Panc1 (cell line): ENCODE measurements around the gene MAPT. TPM values are rescaled to one million over a fixed set of nuclear protein-coding genes. Genes with fewer than 3 reads are reported as not detected.

Experiments
- ATAC-seq: fragments of 200-7000 bp; cut with Tn5 transposase; 2 replicates; pipeline ENCODE4 v1.9.1; 2020; ENCODE audit warnings: mild to moderate bottlenecking, moderate library complexity
- BruUV-seq: library from RNA; stranded (reverse); fragments of 400-500 nt; replicated peaks from 2 replicates; lab custom pipeline; 2021; lab: Mats Ljungman, UMichigan
- CTCF ChIA-PET: fragments of 300-600 bp; sonication (Branson Sonifier 250); formaldehyde crosslinking; loops from one replicate; lab custom pipeline; 2022; ENCODE audit warnings: antibody characterized with exemption; lab: Charles Lee
- POLR2A ChIA-PET: fragments of 300-600 bp; sonication (Branson Sonifier 250); formaldehyde crosslinking; loops from one replicate; lab custom pipeline; 2022; ENCODE audit warnings: antibody characterized with exemption; lab: Charles Lee
- DNase-seq: peaks from one replicate; pipeline ENCODE4 v3.0.0-alpha.2; 2010; ENCODE audit warnings: low read depth, low spot score
- H3K27ac ChIP-seq: 2 replicates; pipeline ENCODE4 v1.5.1; 2011; ENCODE audit warnings: mild to moderate bottlenecking, low read length, inconsistent platforms
- H3K27me3 ChIP-seq: fragments of 200-500 bp; sonication (Bioruptor generic); 2 replicates; pipeline ENCODE4 v1.6.0; 2014; ENCODE audit warnings: low read length, inconsistent platforms; ENCODE audit not compliant: control insufficient read depth, insufficient read depth
- H3K36me3 ChIP-seq: fragments of 200-500 bp; sonication (Bioruptor generic); 2 replicates; pipeline ENCODE4 v1.5.1; 2014; ENCODE audit warnings: inconsistent platforms, mild to moderate bottlenecking, low read length, moderate library complexity; ENCODE audit not compliant: control insufficient read depth, insufficient read depth
- H3K4me1 ChIP-seq: 2 replicates; pipeline ENCODE4 v1.5.1; 2011; ENCODE audit warnings: inconsistent platforms, mild to moderate bottlenecking, low read length, moderate library complexity; ENCODE audit not compliant: control insufficient read depth, insufficient read depth
- H3K4me3 ChIP-seq, 2 experiments: 2 replicates each; pipeline ENCODE4 v1.5.1; 2011 to 2012; ENCODE audit warnings: low read depth in 2 of 2, low read length in 2 of 2, mild to moderate bottlenecking in 2 of 2, inconsistent platforms in 1 of 2, moderate library complexity in 1 of 2
- H3K9me3 ChIP-seq: fragments of 200-500 bp; sonication (Bioruptor generic); 2 replicates; pipeline ENCODE4 v1.5.1; 2014; ENCODE audit warnings: low read depth, mild to moderate bottlenecking, inconsistent platforms, low read length, moderate library complexity; ENCODE audit not compliant: control insufficient read depth, insufficient read depth
- POLR2AphosphoS5 ChIP-seq: IDR thresholded peaks from 2 replicates; pipeline ENCODE4 v1.6.1; 2012; ENCODE audit warnings: mild to moderate bottlenecking, low read depth, low read length, moderate library complexity
- SIN3A ChIP-seq: IDR thresholded peaks from 2 replicates; pipeline ENCODE4 v1.6.1; 2012; ENCODE audit warnings: low read depth, mild to moderate bottlenecking, low read length, moderate library complexity, borderline replicate concordance; ENCODE audit not compliant: insufficient read depth
- TCF7L2 ChIP-seq: IDR thresholded peaks from 2 replicates; pipeline ENCODE4 v1.6.1; 2011; ENCODE audit warnings: mild to moderate bottlenecking, low read depth, low read length, inconsistent platforms
- in situ Hi-C: cut with HindIII; loops from 2 replicates; pipeline ENCODE4 v1.10.0; 2016; ENCODE audit warnings: low sequenced_read_pairs, low pct_unique_long_range_greater_than_20kb
- intact Hi-C: fragments of 100-400 bp; cut with micrococcal nuclease; formaldehyde crosslinking; loops from one replicate; pipeline ENCODE4 v1.10.0; 2022; ENCODE audit not compliant: unreplicated experiment
- total RNA-seq: library from RNA; stranded (reverse); gene quantifications from one replicate; pipeline ENCODE4 v1.2.1, GENCODE V29; 2021; ENCODE audit not compliant: unreplicated experiment
- TF ChIP-seq, protein P1 (sequence below), 2 experiments: IDR thresholded peaks; 2 replicates each; pipeline ENCODE4 v1.6.1; 2011 to 2012; ENCODE audit warnings: low read depth in 2 of 2, control low read depth in 1 of 2, low read length in 1 of 2, mild to moderate bottlenecking in 1 of 2, moderate library complexity in 1 of 2; ENCODE audit not compliant: insufficient read depth in 1 of 2
- TF ChIP-seq, protein P2 (sequence below): fragments of 450-650 bp; IDR thresholded peaks from 2 replicates; pipeline ENCODE4 v1.5.1; 2017; ENCODE audit warnings: mild to moderate bottlenecking

MAPT gene
- total RNA-seq, 1 experiment from 2014 or later, result 0.59 TPM

DNA sequence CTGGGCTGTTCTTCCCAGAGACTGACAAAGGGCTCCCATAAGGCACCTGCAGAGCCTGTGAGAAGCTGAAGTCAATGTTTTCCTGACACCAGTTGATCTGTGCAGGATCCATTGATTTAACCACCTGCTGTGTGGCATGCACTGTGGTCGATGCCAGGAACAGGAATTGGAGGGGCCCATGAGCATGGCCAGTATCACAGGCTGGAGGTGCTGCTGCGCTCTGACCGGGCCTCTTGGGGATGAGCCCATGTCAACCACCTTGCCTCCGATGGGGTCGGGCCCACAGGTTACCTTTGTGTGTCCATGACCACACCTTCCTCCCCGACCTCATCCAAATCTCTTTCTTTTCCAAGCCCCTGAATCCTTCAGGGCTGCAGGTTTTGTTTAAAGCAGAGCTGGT is 86.5 kb downstream of the MAPT start:
- intact Hi-C loops (no loop called here), in situ Hi-C loops (no loop called here)
- DNase-seq, result no peak
- ATAC-seq, result no peak
- no peaks in the 10 kb centered on the region for H3K27me3 ChIP-seq
- no TSS peak for BruUV-seq
- H3K9me3 ChIP-seq, result no peaks in the 10 kb centered on the region
- H3K36me3 ChIP-seq, result no peaks in the 10 kb centered on the region
- ChIA-PET POLR2A (no interaction called here), CTCF (no interaction called here)
- no peak overlapping the region for H3K4me3 ChIP-seq
- TF ChIP-seq, protein P1, sequence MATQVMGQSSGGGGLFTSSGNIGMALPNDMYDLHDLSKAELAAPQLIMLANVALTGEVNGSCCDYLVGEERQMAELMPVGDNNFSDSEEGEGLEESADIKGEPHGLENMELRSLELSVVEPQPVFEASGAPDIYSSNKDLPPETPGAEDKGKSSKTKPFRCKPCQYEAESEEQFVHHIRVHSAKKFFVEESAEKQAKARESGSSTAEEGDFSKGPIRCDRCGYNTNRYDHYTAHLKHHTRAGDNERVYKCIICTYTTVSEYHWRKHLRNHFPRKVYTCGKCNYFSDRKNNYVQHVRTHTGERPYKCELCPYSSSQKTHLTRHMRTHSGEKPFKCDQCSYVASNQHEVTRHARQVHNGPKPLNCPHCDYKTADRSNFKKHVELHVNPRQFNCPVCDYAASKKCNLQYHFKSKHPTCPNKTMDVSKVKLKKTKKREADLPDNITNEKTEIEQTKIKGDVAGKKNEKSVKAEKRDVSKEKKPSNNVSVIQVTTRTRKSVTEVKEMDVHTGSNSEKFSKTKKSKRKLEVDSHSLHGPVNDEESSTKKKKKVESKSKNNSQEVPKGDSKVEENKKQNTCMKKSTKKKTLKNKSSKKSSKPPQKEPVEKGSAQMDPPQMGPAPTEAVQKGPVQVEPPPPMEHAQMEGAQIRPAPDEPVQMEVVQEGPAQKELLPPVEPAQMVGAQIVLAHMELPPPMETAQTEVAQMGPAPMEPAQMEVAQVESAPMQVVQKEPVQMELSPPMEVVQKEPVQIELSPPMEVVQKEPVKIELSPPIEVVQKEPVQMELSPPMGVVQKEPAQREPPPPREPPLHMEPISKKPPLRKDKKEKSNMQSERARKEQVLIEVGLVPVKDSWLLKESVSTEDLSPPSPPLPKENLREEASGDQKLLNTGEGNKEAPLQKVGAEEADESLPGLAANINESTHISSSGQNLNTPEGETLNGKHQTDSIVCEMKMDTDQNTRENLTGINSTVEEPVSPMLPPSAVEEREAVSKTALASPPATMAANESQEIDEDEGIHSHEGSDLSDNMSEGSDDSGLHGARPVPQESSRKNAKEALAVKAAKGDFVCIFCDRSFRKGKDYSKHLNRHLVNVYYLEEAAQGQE (IDR thresholded peaks at IDR 0.05; ENCODE audit: insufficient read depth in 1 of 2, low read depth in 2 of 2, low read length in 1 of 2), result no peak
- TF ChIP-seq POLR2AphosphoS5 (no peak), TCF7L2 (no peak), SIN3A (no peak)
- TF ChIP-seq, protein P2, sequence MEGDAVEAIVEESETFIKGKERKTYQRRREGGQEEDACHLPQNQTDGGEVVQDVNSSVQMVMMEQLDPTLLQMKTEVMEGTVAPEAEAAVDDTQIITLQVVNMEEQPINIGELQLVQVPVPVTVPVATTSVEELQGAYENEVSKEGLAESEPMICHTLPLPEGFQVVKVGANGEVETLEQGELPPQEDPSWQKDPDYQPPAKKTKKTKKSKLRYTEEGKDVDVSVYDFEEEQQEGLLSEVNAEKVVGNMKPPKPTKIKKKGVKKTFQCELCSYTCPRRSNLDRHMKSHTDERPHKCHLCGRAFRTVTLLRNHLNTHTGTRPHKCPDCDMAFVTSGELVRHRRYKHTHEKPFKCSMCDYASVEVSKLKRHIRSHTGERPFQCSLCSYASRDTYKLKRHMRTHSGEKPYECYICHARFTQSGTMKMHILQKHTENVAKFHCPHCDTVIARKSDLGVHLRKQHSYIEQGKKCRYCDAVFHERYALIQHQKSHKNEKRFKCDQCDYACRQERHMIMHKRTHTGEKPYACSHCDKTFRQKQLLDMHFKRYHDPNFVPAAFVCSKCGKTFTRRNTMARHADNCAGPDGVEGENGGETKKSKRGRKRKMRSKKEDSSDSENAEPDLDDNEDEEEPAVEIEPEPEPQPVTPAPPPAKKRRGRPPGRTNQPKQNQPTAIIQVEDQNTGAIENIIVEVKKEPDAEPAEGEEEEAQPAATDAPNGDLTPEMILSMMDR, result no peak
- H3K4me1 ChIP-seq, result no peaks in the 10 kb centered on the region
- no peak overlapping the region for H3K27ac ChIP-seq

GRCh38 chr17:45981306-45981705 is 87.0 kb downstream of the MAPT start:
- BruUV-seq, result no TSS peak
- H3K27me3 ChIP-seq, result no peaks in the 10 kb centered on the region
- H3K36me3 ChIP-seq, result no peaks in the 10 kb centered on the region
- POLR2A ChIA-PET, result no interaction called here
- H3K4me3 ChIP-seq, result no peak overlapping the region
- H3K4me1 ChIP-seq, result no peaks in the 10 kb centered on the region
- no peaks in the 10 kb centered on the region for H3K9me3 ChIP-seq
- H3K27ac ChIP-seq, result no peak overlapping the region
- in situ Hi-C loops (no loop called here), intact Hi-C loops (no loop called here)
- CTCF ChIA-PET, result no interaction called here
- no peak for DNase-seq
- TF ChIP-seq TCF7L2 (no peak), SIN3A (no peak), POLR2AphosphoS5 (no peak)
- TF ChIP-seq, protein P1 (IDR thresholded peaks at IDR 0.05; ENCODE audit: insufficient read depth in 1 of 2, low read depth in 2 of 2, low read length in 1 of 2), result no peak
- TF ChIP-seq, protein P2, result no peak
- no peak for ATAC-seq
